Measurements from ENCODE around the gene ATP6V0A4.

ATP6V0A4 gene

DNA sequence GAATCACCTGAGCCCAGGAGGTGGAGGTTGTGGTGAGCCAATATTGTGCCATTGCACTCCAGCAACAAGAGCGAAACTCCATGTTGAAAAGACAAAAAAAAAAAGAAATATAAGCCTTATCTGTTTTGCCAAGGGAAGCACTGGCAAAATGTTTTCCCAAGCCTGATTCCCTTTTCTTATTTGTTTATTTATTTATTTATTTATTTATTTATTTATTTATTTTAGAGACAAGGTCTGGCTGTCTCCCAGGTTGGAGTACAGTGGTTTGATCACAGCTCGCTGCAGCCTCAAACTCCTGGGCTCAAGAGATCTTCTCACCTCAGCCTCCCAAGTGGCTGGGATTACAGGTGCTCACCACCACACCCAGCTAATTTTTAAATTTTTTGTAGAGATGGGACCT lies 141.0 kb downstream of the ATP6V0A4 start:
- no peak for FAIRE-seq

All from TTC549 (cell line).